Gastrocnemius medialis (tissue), 4 donors: ENCODE data around the gene CNOT4. TPM values are rescaled to one million over a fixed set of nuclear protein-coding genes. Genes with fewer than 3 reads are reported as not detected.

ENCODE experiments used
- ATAC-seq, 2 donors: fragments of 150-250 bp; one replicate each; pipeline ENCODE4 v1.9.1; 2016
- DNase-seq, 2 donors: peaks; one replicate each; pipeline ENCODE4 v3.0.0-alpha.2; 2019
- H3K27ac ChIP-seq, 4 donors: fragments of 200-600 bp; sonication (generic); 1 replicate in 1 of 4; 2 replicates in 3 of 4; pipeline ENCODE4 v1.5.1; 2016 to 2018; ENCODE audit warnings: mild to moderate bottlenecking in 2 of 4, moderate library complexity in 1 of 4
- H3K27me3 ChIP-seq, 3 donors: fragments of 200-600 bp; sonication (generic) in 2 of 3; 1 replicate in 1 of 3; 2 replicates in 2 of 3; pipeline versions ENCODE4 v1.5.1 to v1.6.0; 2016 to 2019; ENCODE audit warnings: mild to moderate bottlenecking in 1 of 3, moderate library complexity in 1 of 3
- H3K36me3 ChIP-seq, 2 donors: fragments of 200-600 bp; sonication (generic) in 1 of 2; one replicate each; pipeline ENCODE4 v1.5.1; 2017 to 2018
- H3K4me1 ChIP-seq, 2 donors: fragments of 200-600 bp; sonication (generic) in 1 of 2; one replicate each; pipeline ENCODE4 v1.5.1; 2016 to 2017; ENCODE audit warnings: mild to moderate bottlenecking in 2 of 2
- H3K4me3 ChIP-seq, 4 donors: fragments of 200-600 bp; sonication (generic) in 3 of 4; 1 replicate in 1 of 4; 2 replicates in 3 of 4; pipeline ENCODE4 v1.5.1; 2016 to 2019; ENCODE audit warnings: mild to moderate bottlenecking in 2 of 4
- H3K9me3 ChIP-seq, 3 donors: fragments of 200-600 bp; sonication (generic) in 2 of 3; 1 replicate in 1 of 3; 2 replicates in 2 of 3; pipeline ENCODE4 v1.5.1; 2016 to 2019
- POLR2A ChIP-seq, 2 donors: fragments of 450-650 bp; IDR thresholded peaks; one replicate each; pipeline ENCODE4 v1.6.1; 2017; ENCODE audit warnings: antibody characterized with exemption in 2 of 2, mild to moderate bottlenecking in 2 of 2, moderate library complexity in 2 of 2
- in situ Hi-C, 4 donors: fragments of 200-750 bp; cut with MboI; loops; one replicate each; pipeline versions ENCODE4 v1.15.0 to v1.8.0; 2017; ENCODE audit warnings: low sequenced_read_pairs in 4 of 4
- intact Hi-C: fragments of 100-400 bp; cut with DNase I; formaldehyde crosslinking; loops from one replicate; pipeline ENCODE4 v1.15.1; 2023; ENCODE audit warnings: low total_unique reads
- total RNA-seq, 4 donors: library from RNA; depleted of rRNA; stranded (reverse); fragments of >200 nt; gene quantifications; one replicate each; pipeline versions ENCODE4 v1.1.0 to v1.2.3, GENCODE V29; 2016
- TF ChIP-seq, protein P1 (sequence below), 5 experiments: fragments of 450-650 bp in 3 of 5; fragments of 200-600 bp in 2 of 5; sonication (generic) in 2 of 5; IDR thresholded peaks in 4 of 5; conservative IDR thresholded peaks in 1 of 5; 1 replicate in 4 of 5; 2 replicates in 1 of 5; pipeline ENCODE4 v1.5.1; 2016 to 2019; ENCODE audit warnings: antibody characterized with exemption in 5 of 5, mild to moderate bottlenecking in 3 of 5, moderate library complexity in 3 of 5

CNOT4 gene
- total RNA-seq, 4 donors from 2014 or later: 25.5 to 38.1 (median 30.7) TPM

- intact Hi-C loops (no loop called here), in situ Hi-C loops (no loop called here)
- Histone ChIP-seq H3K9me3 (no peaks in the 10 kb centered on the region), H3K27ac (no peak overlapping the region), H3K36me3 (no peaks in the 10 kb centered on the region), H3K4me3 (no peak overlapping the region), H3K27me3 (no peaks in the 10 kb centered on the region), H3K4me1 (peaks cover 11 to 16% of the 10 kb centered on the region in 2 donors)
- TF ChIP-seq POLR2A (IDR thresholded peaks at IDR 0.05): no peak
- TF ChIP-seq, protein P1, sequence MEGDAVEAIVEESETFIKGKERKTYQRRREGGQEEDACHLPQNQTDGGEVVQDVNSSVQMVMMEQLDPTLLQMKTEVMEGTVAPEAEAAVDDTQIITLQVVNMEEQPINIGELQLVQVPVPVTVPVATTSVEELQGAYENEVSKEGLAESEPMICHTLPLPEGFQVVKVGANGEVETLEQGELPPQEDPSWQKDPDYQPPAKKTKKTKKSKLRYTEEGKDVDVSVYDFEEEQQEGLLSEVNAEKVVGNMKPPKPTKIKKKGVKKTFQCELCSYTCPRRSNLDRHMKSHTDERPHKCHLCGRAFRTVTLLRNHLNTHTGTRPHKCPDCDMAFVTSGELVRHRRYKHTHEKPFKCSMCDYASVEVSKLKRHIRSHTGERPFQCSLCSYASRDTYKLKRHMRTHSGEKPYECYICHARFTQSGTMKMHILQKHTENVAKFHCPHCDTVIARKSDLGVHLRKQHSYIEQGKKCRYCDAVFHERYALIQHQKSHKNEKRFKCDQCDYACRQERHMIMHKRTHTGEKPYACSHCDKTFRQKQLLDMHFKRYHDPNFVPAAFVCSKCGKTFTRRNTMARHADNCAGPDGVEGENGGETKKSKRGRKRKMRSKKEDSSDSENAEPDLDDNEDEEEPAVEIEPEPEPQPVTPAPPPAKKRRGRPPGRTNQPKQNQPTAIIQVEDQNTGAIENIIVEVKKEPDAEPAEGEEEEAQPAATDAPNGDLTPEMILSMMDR (IDR thresholded peaks at IDR 0.05 in 4 of 5, conservative IDR thresholded peaks at IDR 0.05 in 1 of 5): no peak
- DNase-seq (no peak), ATAC-seq (peak in 1 of 2 donors; percentile 24)
These were observed 192.1 kb downstream of the CNOT4 start for GRCh38 chr7:135317676-135318325.

GRCh38 chr7:135316648-135317313, 193.1 kb downstream of the CNOT4 start:
- H3K9me3 ChIP-seq: no peaks in the 10 kb centered on the region
- H3K27me3 ChIP-seq: no peaks in the 10 kb centered on the region
- ATAC-seq (no peak), DNase-seq (no peak)
- no peak overlapping the region for H3K4me3 ChIP-seq
- no peak overlapping the region for H3K27ac ChIP-seq
- TF ChIP-seq, protein P1 (IDR thresholded peaks at IDR 0.05 in 4 of 5, conservative IDR thresholded peaks at IDR 0.05 in 1 of 5): no peak
- no peak for TF ChIP-seq POLR2A (IDR thresholded peaks at IDR 0.05)
- H3K4me1 ChIP-seq: peaks cover 11 to 15% of the 10 kb centered on the region in 2 donors
- intact Hi-C loops (no loop called here), in situ Hi-C loops (no loop called here)
- H3K36me3 ChIP-seq: no peaks in the 10 kb centered on the region

GRCh38 chr7:135313971-135314370, 195.9 kb downstream of the CNOT4 start:
- H3K4me1 ChIP-seq: peaks cover 0 to under 1% of the 10 kb centered on the region in 2 donors
- TF ChIP-seq POLR2A (IDR thresholded peaks at IDR 0.05): no peak
- TF ChIP-seq, protein P1 (IDR thresholded peaks at IDR 0.05 in 4 of 5, conservative IDR thresholded peaks at IDR 0.05 in 1 of 5): no peak
- in situ Hi-C loops (no loop called here), intact Hi-C loops (no loop called here)
- DNase-seq (no peak), ATAC-seq (no peak)
- H3K27me3 ChIP-seq: no peaks in the 10 kb centered on the region
- no peaks in the 10 kb centered on the region for H3K36me3 ChIP-seq
- H3K27ac ChIP-seq: no peak overlapping the region
- H3K9me3 ChIP-seq: no peaks in the 10 kb centered on the region
- H3K4me3 ChIP-seq: no peak overlapping the region

Other genes starting within 250 kb of the CNOT4 start
- gene NUP205, start 47.8 kb upstream of the CNOT4 start, total RNA-seq: 10 to 100 TPM; 12.7 to 33.5 (median 23.6) TPM
- gene STMP1, start 152.4 kb upstream of the CNOT4 start, total RNA-seq: 10 to 100 TPM in 3 of 4 donors, 1 to 10 TPM in 1; 7.7 to 19.9 (median 11.8) TPM
- gene SLC13A4, start 218.1 kb upstream of the CNOT4 start, total RNA-seq: not detected
- 1 to 10 TPM in 2 of 4 donors, under 1 TPM in 1, not detected in 1; 0.65 to 1.9 (median 1.4) TPM for gene FAM180A, start 238.7 kb upstream of the CNOT4 start, total RNA-seq